Stimulated activated CD8-positive, alpha-beta memory T cell treated with anti-CD3 and anti-CD28 coated beads, Interleukin-12 subunit alpha, Interleukin-12 subunit beta, amount 100 ng/mL, for 24 hours (primary cell): ENCODE results near the gene CDH13.

Source experiments
- DNase-seq: peaks from one replicate; pipeline ENCODE4 v3.0.0-alpha.2; 2020; ENCODE audit errors: extremely low read depth

Gene CDH13

GRCh38 chr16:82699711-82700495 is 73.1 kb downstream of the CDH13 start:
- DNase-seq, result no peak

GRCh38 chr16:82700541-82701235 is 73.9 kb downstream of the CDH13 start:
- DNase-seq, result no peak

- DNase-seq, result no peak
These were observed 74.7 kb downstream of the CDH13 start for GRCh38 chr16:82701442-82701955.

GRCh38 chr16:82703161-82703560 is 76.4 kb downstream of the CDH13 start:
- DNase-seq, result no peak

- DNase-seq, result no peak
These were observed 77.4 kb downstream of the CDH13 start for GRCh38 chr16:82703871-82704768.

- no peak for DNase-seq
These were observed 83.2 kb downstream of the CDH13 start for GRCh38 chr16:82709987-82710386.

GRCh38 chr16:82713778-82714177 is 87.0 kb downstream of the CDH13 start:
- no peak for DNase-seq

- DNase-seq, result no peak
These were observed 88.4 kb downstream of the CDH13 start for GRCh38 chr16:82715160-82715559.

- no peak for DNase-seq
These were observed 89.1 kb downstream of the CDH13 start for GRCh38 chr16:82715833-82716232.

- no peak for DNase-seq
These were observed 89.6 kb downstream of the CDH13 start for GRCh38 chr16:82716361-82716855.

GRCh38 chr16:82720414-82720813 is 93.6 kb downstream of the CDH13 start:
- no peak for DNase-seq

- no peak for DNase-seq
These were observed 99.5 kb downstream of the CDH13 start for GRCh38 chr16:82726306-82726705.

GRCh38 chr16:82728901-82729300 is 102.1 kb downstream of the CDH13 start:
- no peak for DNase-seq

- no peak for DNase-seq
These were observed 104.1 kb downstream of the CDH13 start for GRCh38 chr16:82730901-82731300.

GRCh38 chr16:82732461-82732860 is 105.7 kb downstream of the CDH13 start:
- no peak for DNase-seq

GRCh38 chr16:82735186-82735585 is 108.4 kb downstream of the CDH13 start:
- DNase-seq, result no peak

- DNase-seq, result no peak
These were observed 108.9 kb downstream of the CDH13 start for GRCh38 chr16:82735673-82736091.

- DNase-seq, result no peak
These were observed 109.5 kb downstream of the CDH13 start for GRCh38 chr16:82736224-82736623.

GRCh38 chr16:82738699-82739098 is 111.9 kb downstream of the CDH13 start:
- DNase-seq, result no peak

- no peak for DNase-seq
These were observed 114.4 kb downstream of the CDH13 start for GRCh38 chr16:82741073-82741615.

- DNase-seq, result no peak
These were observed 118.2 kb downstream of the CDH13 start for GRCh38 chr16:82744958-82745357.

- DNase-seq, result no peak
These were observed 121.3 kb downstream of the CDH13 start for GRCh38 chr16:82748026-82748425.
